IPS-NIHi11 (cell line): ENCODE data around the gene SOX13.
A peak's percentile ranks its signal among the peaks of the same experiment; 100 is the strongest.

ENCODE experiments used
- DNase-seq: peaks from one replicate; pipeline ENCODE4 v3.0.0; 2012; ENCODE audit warnings: mixed read lengths, low spot score

SOX13 gene

DNA sequence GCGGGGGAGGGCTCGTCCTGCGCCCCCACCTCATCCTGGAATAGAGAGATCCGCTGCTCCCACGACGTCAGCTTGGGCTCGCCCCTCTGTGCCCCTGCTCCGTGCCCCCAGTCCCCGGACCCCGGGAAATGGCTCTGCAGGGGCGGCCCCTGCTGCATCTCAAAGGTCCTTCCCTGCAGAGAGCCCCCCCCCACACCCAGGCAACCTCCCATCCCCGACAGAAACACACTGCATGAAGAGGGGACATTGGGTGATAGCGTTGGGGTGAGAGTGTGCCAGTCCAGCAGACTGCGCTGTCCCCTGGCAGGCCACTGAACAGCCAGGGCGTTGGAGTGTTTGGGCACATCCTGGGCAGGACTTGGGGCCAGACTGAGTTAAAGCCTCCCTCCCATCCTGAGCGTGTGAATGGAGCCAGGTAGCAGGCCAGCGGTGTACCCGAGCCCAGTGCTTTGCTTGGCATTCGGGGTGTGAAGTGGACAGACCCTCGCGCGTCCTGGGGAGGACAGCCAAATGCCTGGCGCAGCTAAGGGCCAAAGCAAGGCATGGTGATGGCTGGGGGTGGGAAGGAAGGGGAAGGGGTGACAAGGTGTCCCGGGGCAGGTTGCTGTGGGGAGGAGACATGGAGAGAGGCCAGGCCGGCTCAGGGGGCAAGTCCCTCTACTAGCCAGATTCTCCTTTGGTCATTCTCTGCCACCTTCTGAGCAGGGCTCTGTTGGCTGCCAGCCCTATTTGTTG is 79.6 kb downstream of the SOX13 start:
- no peak for DNase-seq

DNA sequence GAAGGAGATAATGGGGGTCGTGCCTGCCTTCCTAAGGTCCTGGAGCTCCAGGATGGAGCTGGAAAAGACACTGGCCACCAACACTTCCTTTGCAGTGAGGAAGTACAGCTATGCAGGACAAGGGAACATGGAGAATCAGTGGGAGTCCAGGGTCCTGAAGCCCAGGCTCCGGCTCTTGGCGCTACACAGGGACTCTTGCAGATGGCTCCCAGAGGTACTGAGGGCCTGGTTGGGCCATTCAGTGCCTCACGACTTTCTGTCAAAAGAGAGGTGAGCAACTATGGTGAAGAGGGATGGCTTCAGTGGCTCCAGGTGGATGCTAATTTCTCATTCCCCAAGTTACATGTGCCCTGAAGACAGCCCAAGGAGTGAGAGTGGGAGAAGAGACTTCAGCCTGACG is 80.8 kb downstream of the SOX13 start:
- no peak for DNase-seq

- no peak for DNase-seq
Measured at GRCh38 chr1:204154568-204155255, 81.8 kb downstream of the SOX13 start.

DNA sequence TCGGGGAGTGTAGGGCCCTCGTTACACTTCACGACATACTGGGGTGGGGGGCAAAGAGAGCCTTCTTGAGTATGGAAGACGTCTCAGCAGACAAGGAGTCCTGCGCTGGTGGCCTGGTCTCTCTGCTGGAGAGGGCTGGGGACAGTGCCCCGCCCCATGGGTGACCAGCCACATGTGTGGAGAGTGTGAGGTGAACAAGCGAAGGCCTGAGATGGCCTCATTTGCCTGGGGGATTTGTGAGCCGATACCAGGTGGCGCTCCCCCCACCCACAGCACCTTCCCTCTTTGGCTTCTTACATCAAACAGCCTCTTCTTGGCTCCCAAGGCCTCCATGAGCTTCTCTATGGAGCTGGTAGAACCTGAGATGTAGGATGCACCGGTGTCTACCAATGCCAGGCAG is 83.0 kb downstream of the SOX13 start:
- DNase-seq: no peak

GRCh38 chr1:204157962-204158361 is 85.0 kb downstream of the SOX13 start:
- no peak for DNase-seq

GRCh38 chr1:204161609-204162493 is 88.9 kb downstream of the SOX13 start:
- no peak for DNase-seq

GRCh38 chr1:204162494-204163074 is 89.7 kb downstream of the SOX13 start:
- peak; percentile 94 for DNase-seq

- no peak for DNase-seq
Measured at GRCh38 chr1:204166219-204166618, 93.3 kb downstream of the SOX13 start, which contains the start of gene REN. REN (minus strand) TSS chr1:204166337; CDS start chr1:204166293, 44 bp downstream.

- no peak for DNase-seq
Measured at GRCh38 chr1:204167730-204168129, 94.8 kb downstream of the SOX13 start.

DNA sequence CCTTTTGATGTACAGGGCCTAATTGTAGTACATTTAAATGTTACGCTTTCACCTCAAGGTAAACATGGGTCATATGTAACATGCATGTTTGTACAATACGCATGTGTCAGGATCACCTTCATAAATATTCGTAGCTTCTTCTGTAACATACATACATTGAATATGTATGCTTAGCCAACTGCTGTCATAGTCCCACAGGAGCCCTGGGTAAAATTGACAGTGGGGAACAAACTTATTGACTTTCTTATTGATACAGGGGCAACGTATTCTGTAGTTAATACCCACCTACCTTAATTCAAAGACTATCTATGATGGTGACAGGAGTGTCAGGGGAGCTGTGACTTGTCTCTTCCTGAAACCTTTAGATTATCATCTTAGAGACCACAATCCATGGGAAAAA is 96.9 kb downstream of the SOX13 start:
- no peak for DNase-seq

DNA sequence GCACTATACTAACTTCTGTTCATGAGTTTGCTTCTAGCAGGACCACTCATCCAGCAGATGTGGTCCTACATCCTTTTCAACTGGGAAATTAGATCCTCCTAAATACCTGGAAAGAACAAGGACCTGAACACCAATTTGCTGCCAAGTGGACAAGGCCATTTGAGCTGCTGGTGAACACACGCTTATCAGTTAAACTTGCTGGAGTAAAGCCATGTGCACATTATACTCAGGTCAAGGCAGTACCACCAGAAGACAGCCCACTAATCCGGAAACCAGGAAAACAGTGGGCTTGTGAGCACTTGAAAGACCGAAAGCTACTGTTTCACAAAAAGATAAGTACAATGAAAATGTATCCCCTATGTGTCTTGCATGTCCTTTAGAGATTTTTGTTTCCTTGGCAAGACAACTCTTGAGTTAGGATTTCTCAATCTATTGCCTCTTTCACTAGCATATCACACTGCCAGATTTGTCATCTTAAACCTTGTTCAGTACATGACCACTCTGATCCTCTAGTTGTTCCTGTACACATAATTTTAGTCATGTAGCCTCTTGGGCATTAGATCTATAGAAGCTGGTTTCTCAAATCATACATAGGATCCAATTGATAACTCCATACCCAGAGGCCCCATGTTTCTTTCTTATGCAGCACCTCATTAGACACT is 97.7 kb downstream of the SOX13 start:
- no peak for DNase-seq

GRCh38 chr1:204171751-204172178 is 98.8 kb downstream of the SOX13 start:
- no peak for DNase-seq

DNA sequence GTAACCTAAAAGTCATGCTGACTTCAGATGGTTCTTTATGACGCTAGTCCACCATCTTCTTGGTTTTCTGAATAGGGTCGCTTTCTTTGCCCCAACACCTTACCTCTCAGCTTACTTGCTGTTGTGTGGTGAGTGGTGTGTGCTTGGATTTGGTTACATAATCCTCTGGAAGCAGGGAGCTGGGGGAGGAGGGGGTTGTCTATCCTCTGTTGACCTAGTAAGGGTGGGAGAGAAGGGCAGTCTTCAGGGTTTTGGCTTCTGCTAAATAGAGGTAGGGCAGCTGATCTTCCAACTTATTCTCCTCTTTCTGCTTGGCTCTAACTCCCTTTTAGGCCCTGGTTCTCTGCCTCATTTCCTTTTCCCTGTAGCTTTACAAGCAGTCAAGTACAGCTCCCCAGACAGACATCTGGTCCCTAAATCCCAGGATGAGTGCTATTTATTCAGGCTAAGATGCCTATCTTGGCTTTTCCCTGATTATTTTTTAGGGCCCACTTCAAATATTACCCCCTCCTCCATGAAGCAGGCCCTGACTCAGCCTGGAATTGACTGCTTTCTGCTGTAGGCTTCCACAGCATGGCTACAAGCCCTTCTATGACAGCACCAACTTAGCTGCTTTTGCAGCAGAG is 99.6 kb downstream of the SOX13 start:
- DNase-seq: no peak

DNA sequence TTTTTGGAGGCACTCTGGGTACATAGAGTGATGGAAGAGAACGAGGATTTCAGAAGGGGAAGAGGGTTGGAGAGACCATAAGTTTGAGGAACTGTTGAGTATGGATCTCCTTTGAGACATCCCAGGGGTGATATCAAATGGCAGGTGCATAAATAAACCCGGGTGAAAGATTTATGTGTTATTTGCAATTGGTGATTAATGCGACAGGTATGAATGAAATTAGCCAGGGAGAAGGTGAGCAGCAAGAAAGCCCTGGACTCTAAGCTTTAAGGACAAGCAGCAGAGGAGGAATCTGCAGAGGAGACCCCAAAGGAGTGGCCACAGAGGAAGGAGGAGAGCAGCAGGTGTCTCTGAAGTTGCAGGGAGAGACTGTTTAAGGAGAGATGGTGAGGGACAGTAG is 102.0 kb downstream of the SOX13 start:
- no peak for DNase-seq

- DNase-seq: no peak
Measured at GRCh38 chr1:204176049-204176448, 103.1 kb downstream of the SOX13 start.

GRCh38 chr1:204177133-204177532 is 104.2 kb downstream of the SOX13 start:
- no peak for DNase-seq
